Subcutaneous adipose tissue (tissue), 4 donors: ENCODE measurements around the gene SMURF1. TPM values are rescaled to one million over a fixed set of nuclear protein-coding genes. Genes with fewer than 3 reads are reported as not detected.

Experiments
- total RNA-seq, 4 donors: library from RNA; depleted of rRNA; stranded (reverse); fragments of >200 nt; gene quantifications; one replicate each; pipeline ENCODE4 v1.1.0, GENCODE V29; 2016
- TF ChIP-seq, protein P1 (sequence below): fragments of 450-650 bp; IDR thresholded peaks from one replicate; pipeline ENCODE4 v1.5.1; 2016; ENCODE audit warnings: low read depth, mild to moderate bottlenecking, control low read depth, antibody characterized with exemption, moderate library complexity

Gene SMURF1
- total RNA-seq, 4 donors from 2014 or later: 24.0 to 49.4 (median 25.2) TPM

DNA sequence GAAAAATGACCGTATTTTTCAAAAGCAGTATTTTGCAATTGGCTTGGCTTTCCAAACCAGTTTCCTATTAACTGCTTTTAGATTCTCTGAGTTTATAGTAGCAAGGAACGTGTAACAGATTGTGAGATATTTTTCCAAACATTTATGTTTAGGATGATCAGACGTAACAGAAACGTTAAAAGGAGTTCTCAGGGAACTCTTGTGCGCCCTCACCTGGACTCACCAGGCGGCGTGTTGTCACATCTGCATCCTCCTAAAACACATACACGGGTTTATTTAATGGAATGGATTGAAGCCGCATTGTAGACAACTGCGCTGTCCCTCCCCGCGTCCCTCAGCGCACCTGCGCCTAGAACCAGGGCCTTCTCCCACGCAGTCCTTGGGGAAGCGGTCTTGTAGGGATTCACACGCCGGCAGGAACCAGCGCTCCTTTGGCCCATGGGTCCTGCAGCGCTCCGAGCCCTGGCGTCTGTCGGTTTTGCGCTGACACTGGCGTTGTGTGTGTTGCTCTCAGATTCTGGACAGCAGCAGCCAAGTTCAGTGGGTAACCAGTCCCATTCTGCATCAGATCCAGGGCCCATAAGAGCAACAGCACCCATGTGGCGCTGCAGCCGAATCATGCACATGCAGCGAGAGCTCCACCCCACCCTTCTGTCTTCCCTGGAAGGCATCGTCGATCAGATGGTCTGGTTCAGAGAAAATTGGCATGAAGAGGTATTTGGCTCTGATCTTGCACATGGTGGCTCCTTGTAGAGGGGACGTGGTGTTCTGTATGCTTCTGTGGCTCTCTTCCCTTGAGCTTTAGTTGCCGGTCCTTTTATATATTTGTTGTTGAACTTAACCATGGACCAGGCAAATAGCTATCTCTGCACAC is 150.6 kb downstream of the SMURF1 start:
- TF ChIP-seq, protein P1, sequence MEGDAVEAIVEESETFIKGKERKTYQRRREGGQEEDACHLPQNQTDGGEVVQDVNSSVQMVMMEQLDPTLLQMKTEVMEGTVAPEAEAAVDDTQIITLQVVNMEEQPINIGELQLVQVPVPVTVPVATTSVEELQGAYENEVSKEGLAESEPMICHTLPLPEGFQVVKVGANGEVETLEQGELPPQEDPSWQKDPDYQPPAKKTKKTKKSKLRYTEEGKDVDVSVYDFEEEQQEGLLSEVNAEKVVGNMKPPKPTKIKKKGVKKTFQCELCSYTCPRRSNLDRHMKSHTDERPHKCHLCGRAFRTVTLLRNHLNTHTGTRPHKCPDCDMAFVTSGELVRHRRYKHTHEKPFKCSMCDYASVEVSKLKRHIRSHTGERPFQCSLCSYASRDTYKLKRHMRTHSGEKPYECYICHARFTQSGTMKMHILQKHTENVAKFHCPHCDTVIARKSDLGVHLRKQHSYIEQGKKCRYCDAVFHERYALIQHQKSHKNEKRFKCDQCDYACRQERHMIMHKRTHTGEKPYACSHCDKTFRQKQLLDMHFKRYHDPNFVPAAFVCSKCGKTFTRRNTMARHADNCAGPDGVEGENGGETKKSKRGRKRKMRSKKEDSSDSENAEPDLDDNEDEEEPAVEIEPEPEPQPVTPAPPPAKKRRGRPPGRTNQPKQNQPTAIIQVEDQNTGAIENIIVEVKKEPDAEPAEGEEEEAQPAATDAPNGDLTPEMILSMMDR: no peak

DNA sequence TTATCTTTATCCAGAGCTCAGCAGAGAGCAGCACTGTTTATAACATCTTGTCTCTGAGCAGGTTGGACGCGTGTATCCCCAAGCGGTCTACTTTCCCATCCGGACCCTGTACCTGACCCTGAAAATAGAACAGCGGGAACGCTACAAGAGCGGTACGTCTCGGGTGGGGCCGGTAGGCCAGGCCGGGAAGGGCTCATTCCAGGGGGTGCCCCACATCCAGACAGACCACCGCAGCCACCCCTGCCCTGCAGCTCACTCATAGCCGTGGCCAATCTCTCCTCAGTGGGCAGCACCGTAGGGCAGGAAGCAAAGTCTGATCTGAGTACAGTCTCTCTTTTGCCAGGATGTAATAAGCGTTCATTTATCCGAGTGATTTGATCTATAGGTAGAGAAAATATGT is 151.8 kb downstream of the SMURF1 start:
- TF ChIP-seq, protein P1: no peak

DNA sequence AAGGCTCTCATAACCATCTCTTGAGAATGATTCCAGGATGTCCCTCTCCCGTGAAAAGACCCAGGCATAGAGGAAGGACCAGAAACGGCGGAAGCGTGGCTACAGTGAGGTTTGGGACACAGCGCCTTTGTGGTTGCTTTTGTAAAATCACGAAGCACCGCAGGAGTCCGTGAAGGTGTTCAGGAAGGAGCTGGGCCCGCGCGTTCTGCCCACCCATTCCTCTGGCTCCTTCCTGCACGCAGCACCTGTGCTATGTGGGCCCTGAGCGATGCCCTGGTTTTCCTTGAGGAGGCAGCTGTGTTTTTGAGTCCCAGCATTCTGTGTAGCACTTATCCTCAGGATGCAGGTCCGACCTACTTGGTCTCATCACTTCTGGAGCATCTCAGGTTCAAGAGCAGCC is 152.8 kb downstream of the SMURF1 start:
- TF ChIP-seq, protein P1: no peak

DNA sequence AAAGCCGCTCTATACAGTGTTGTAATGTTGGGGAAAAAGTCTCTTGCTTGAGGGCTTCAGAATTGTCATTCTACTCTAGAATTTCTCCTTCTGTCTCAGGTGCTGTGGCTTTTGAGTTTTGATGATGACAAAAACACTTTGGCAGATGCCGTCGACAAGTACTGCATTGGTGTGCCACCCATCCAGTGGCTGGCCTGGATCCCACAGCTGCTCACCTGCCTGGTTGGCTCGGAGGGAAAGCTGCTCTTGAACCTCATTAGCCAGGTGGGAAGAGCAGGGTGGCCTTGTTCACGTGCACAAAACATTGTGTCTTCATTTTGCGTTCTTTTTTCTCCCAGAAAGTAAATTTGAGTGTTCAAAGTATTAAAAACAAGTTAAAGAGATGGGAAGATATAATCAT is 153.6 kb downstream of the SMURF1 start:
- TF ChIP-seq, protein P1: no peak

DNA sequence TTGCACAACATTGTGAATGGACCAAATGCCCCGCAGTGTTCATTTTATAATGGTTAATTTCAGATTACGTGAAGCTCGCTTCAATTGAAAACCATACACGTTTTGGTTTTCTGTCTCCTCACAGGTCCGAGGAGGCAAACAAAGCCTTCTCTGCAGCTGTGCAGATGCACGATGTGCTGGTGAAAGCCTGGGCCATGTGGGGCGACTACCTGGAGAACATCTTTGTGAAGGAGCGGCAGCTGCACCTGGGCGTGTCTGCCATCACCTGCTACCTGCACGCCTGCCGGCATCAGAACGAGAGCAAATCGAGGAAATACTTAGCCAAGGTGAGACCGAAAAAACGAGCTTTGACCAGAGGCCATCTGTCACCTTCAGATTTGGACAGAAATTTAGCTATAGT is 155.3 kb downstream of the SMURF1 start:
- TF ChIP-seq, protein P1: no peak

DNA sequence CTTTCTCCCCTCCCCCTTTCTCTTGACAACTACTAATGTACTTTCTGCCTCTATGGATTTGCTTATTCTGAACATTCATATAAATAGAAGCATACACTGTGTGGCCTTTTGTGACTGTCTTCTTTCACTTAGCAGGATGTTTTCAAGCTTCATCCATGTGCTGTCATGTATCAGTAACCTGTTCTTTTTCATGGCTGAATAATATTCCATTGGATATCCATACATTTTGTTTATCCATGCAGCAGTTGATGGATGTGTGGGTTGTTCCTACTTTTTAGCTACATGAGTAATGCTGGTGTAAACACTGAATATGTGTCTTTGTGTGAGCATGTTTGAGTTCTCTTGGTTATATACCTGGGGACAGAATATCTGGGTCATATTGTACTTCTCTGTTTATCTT is 158.0 kb downstream of the SMURF1 start:
- TF ChIP-seq, protein P1: no peak

DNA sequence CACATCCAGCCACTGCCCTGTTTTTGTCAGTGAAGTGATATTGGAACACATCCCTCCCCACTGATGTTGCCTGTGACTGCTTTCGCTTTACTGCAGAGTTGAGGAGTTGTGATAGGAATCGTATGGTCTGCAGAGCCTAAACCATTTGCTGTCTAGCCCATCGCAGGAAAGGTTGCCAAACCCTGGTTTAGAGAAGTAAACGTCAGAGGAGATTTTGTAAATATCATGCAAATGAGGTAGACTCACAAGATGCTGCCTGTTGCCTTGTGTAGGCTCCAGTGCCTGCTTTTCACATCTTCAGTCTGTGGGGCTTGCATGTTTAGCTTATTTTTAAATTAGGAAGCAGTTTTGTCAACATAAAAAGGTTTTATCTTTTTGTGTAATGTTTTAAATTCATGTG is 158.5 kb downstream of the SMURF1 start:
- TF ChIP-seq, protein P1: no peak
